Effector CD8-positive, alpha-beta T cell (primary cell): ENCODE measurements around the gene DSCAM.
"Not testable (repeated sequence)": the region's sequence is repeated elsewhere in the genome, so short reads cannot be mapped to it uniquely, and the experiment has no call there.

ENCODE experiments used
- DNase-seq: peaks from one replicate; lab custom pipeline; 2025; lab: John Stamatoyannopoulos, UW

Gene DSCAM

DNA sequence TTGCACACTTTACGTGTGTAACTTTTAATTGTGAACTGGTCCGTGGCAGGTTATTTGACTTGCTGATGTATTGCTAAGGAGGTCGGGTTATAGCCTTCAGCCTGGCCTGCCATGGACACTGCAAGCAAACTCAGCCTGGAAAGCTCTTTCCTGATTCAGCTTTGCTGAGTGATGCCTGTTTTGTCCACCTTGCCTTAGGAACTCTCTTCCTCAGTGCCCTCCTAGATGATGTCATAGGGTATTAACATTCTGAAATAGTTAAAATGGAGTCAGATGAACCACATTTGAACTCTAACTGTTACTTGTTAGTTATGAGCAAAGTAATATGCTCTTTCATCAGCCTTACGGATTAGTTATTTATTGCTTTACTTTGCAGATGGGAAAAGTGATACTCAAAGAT lies 533.7 kb downstream of the DSCAM start:
- no peak for DNase-seq

DNA sequence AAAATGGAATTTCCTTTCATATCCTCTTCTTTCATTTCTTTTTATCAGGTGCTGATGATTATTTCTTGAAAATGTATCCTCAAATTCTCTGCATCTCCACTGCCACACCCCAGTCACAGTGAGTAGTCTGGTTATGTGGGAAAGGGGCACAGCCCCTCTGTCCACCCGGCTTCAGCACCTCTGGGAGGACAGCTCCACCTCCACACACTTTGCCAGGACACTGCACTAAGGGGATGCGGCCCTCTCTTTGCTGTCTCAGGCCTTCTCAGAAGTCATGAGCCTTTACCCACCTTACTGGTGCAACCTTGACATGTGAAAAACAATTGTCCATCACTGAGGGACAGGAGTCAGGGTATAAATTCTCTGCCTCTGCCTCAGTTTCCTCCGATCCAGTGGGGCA lies 546.7 kb downstream of the DSCAM start:
- DNase-seq = no peak

DNA sequence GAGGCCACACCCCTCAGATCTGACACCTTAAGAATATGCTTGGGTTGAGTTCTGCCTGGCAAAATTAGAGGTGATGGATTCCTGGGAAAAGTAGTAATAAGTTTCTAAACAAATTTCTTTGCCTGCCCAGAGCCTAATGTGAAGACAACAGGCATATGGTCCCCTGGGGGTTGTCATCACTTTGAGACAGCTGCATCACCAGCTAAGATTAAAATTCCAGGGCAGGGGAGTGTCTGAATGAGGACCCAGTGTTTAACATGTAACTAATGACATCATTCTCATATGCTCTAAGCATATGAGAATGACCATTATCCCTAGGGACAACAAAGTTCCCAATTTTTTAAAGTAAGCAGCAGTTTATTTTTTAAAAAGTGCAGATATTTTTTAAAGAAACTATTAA lies 547.5 kb downstream of the DSCAM start:
- no peak for DNase-seq

- DNase-seq = no peak
These were observed 552.6 kb downstream of the DSCAM start for GRCh38 chr21:40294345-40294744.

DNA sequence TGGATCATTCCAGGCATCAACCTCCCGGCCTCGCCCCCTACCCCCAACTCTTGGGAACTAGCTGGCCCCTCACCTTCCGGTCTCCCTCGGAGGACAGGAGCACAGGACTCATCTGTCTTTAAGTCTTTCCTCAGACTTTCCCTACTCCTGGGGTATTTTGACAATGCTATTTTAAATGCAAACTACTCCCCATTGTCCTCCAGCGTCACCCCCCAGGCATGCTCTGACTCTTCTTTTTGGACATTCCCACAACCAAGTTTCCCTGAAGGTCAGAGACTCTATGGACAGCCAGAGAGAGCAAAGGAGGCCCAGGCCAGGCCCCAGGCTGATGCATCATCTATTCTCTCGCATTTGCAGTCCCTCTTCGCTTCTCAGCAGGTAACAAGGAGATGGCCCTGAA lies 555.4 kb downstream of the DSCAM start:
- DNase-seq = no peak

DNA sequence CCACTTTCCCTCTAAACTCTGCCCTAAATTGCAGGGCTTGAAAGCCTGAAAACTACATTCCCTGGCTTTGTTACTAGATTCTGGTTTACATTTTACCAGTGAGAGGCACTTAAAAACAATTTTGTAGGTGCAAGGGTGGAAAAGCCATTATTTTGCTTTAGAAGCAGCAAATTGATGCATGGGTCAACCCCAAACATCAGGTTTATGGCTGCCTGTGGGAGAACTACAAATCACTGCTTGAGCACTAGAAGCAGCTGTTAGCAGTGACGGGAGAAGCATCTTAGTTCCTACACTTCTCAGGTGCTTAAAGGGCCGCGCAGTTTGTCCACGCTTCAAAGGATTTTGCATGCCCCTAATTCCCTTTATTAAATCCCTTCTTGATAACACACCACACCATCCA lies 562.5 kb downstream of the DSCAM start:
- DNase-seq = no peak

GRCh38 chr21:40282912-40283886 lies 563.8 kb downstream of the DSCAM start:
- DNase-seq = no peak

DNA sequence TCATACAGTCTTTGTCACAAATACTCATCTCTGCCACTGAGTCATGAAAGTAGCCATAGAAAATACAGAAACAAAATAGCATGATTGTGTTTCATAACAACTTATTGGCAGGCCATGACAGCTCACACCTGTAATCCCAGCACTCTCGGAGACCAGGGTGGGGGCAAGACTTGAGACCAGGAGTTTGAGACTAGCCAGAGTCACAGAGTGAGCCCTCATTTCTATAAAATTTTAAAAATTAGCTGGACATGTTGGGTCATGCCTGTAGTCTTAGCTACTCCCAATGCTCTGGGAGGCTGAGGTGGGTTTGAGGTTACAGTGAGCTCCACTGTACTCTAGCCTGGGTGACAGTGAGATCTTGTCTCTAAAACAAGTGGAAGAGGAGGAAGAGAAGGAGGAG lies 568.6 kb downstream of the DSCAM start:
- no peak for DNase-seq

DNA sequence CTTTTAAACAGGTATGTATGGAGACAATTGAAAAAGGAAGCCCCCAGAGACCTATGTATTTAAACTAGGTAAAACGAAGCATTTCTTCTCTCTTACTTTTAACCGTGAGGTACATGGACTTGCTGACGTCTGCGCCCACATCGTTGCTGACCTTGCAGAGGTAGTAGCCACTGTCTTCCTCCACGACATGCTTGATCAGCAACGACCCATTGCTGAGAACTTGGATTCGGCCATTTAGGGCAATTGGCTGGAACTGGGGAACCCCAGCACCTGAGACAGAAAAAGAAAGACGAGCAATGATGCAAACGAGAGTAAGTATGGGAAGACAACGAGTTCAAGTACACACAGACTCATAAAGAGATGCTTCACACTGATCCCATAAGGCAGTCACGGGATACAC lies 571.0 kb downstream of the DSCAM start:
- no peak for DNase-seq

- DNase-seq = no peak
These were observed 574.9 kb downstream of the DSCAM start for GRCh38 chr21:40272037-40272436.

DNA sequence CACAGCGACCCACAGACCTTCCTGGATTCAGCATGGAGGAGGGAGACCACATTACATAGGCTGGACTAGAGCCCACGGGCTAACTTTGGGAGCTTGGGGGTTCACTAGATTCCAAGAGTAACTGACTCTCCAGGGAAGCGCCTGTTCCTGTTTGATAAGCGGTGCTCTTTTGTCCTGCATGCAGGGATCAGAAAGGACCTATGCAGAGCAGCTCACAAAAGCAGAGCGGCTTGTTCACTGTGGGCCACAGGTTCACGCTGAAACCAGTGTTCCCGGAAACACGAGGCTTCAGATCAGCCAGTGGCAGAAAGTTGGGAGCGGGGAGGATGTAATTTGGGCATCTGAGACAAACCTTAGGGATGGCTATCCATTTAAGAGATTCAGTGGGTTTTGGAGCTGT lies 575.8 kb downstream of the DSCAM start:
- no peak for DNase-seq

DNA sequence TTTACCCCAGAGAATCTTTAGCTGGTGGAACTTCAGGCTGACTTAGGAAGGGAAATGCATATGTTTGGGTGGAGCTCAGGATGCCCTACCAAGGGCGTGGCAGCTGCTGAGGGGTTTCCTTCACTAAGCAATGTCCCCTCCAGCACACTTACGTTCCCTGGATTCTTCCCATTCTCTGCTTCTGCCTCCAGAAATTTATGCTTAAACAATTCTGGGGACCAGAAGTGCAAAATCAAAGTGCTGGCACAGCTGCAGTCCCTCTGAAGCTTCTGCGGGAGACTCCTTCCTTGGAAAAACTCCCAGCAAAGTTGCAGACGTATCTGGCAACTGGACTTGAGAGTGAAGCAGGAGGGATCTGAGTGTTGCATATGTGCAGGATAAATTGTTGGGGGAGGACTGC lies 576.9 kb downstream of the DSCAM start:
- DNase-seq = no peak

DNA sequence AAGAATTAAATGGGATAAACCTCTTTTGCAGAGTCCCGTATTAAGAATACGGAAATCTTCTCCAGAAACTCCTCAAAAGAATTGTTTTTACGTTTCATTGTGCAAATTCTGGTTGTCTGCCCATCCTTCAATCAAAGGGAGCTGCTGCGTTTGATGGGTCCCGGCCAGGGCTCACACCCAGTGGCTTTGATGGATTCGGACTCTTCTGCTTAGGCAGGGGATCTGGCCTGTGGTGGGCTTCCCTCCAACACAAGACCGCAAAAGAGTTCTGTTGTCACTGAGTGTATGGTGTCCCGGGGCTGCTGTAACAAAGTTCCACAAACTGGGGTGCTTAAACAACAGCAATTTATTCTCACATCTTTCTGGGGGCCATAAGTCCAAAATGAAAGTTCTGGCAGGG lies 577.7 kb downstream of the DSCAM start:
- no peak for DNase-seq

DNA sequence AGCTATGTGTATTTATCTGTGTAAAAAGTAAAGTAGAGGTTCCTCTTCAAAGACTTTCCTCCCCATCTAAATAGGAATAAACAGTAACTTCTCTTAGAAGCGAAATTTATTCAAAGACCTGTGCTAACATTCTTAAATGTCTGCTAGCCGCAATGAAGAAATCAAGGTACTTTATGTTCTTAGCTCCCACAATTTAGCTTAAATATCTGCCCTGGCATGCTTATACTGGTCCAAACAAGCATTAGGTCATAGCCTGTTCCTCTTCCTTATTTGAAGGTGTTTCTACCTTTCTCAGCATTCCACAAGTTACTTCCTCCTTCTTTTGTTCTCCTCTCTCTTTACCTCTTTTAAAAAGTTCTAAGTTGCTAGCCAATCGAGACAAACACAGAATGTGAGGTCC lies 588.5 kb downstream of the DSCAM start:
- DNase-seq = not testable (repeated sequence)

GRCh38 chr21:40257342-40257741 lies 589.6 kb downstream of the DSCAM start:
- DNase-seq = no peak

- no peak for DNase-seq
These were observed 591.2 kb downstream of the DSCAM start for GRCh38 chr21:40255518-40256444.

- no peak for DNase-seq
These were observed 592.2 kb downstream of the DSCAM start for GRCh38 chr21:40254540-40255465.

GRCh38 chr21:40253112-40253511 lies 593.8 kb downstream of the DSCAM start:
- no peak for DNase-seq

GRCh38 chr21:40250514-40251294 lies 596.3 kb downstream of the DSCAM start:
- DNase-seq = no peak

DNA sequence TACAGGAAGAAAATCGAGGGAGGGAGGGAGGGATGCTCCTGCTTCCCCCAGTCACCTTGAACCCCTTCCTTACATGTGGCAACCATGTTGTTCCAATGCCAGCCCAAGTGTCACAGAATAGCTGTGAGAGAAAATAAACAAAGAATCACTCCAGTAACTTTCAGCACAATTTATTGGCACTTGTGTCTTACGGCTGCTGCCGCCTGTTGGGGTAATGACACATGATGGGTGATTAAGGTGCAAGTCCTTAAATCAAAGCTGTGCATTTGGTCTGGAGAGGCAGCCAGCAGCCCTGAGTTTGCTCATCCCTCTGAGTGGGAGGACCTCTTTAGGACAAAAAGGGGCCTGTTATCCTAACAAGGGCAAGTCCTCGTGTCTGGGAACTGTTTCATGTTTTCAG lies 602.0 kb downstream of the DSCAM start:
- no peak for DNase-seq

- no peak for DNase-seq
These were observed 603.3 kb downstream of the DSCAM start for GRCh38 chr21:40243685-40244084.
